GM19324 (cell line): ENCODE data around the gene SRBD1.
"Not testable (repeated sequence)": the region's sequence is repeated elsewhere in the genome, so short reads cannot be mapped to it uniquely, and the experiment has no call there.

Source experiments
- ATAC-seq: cut with Tn5 transposase; IDR thresholded peaks from one replicate; pipeline ENCODE4 v1.9.1; 2021; ENCODE audit warnings: mild to moderate bottlenecking, moderate library complexity; ENCODE audit not compliant: unreplicated experiment, low FRiP score

SRBD1 gene

DNA sequence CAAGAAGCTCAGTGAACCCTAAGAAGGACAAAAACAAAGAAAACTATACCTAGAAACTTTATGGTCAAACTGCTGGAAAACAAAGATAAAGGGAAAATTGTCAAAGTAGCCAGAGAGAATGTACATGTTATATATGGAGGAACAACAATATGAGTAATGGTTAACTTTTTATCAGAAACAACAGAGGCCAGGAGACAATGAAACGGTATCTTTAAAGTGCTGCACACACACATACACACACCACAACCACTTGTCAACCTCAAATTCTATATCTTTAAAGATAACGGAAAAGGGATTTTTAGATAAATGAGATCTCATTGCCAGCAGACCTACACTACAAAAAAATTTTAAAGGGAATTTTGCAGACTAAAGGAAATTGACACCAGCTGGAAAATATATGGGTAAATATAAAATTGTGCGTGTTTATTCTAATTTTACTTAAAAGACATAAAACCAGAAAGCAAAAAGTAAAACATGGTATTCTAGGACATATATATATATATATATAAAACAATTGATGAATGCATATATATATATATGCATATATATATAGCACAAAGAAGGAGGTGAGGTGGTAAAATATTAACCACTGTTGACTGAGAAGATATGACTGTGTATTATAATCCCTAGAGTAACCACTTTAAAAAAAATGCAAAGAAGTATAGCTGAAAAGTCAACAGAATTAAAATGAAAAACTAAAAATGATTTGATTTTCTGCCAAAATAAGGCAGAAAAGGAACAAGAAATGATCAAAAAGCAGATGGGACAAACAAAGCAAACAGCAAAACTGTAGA is 172.0 kb downstream of the SRBD1 start:
- no peak for ATAC-seq

DNA sequence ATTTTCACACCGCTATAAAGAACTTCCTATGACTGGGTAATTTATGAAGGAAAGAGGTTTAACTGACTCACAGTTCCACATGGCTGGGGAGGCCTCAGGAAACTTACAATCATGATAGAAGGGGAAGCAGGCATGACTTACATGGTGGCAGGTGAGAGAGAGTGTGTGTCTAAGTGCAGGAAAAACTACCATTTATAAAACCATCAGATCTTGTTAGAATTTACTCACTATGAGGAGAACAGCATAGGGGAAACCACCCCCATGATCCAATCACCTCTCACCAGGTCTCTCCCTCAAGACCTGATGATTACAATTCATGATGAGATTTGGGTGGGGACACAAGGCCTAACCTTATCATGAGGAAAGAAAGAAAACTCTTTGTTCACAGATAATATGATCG is 174.6 kb downstream of the SRBD1 start:
- no peak for ATAC-seq

DNA sequence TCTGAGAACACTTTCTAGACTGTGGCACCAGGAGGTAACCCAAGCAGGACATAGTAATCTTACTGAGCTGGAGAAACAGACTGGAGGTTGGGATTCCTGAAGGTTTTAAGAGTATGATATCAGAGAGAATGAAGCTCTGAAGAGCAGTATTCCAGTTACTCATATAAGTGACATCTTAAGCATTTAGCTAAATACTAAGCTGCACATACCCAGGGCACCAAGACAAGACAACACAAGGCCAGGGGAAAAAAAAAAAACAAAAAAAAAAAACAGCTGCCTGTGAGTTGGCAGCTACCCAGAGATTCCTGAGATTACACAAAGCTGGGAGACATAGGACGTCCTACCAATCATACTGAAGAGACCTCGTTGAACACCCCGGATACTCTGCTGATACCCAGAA is 175.8 kb downstream of the SRBD1 start:
- no peak for ATAC-seq

DNA sequence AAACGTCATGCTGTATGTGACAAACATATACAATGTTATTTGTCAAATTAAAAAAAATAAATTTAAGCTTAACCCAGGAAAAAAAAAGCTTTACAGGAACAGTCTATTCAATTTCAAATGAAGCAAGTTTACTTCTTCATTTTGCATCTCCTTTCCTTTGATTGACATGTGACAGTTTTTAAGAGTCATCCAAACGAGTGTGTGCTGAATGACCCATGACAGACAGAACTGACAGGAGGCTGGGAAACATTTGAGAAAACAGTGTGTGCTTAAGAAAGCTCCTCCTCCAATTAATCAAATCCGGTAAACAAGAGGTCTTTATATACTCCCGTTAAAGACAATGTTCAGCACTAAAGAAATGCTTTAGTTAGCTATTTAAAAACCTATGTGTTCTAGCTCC is 177.7 kb downstream of the SRBD1 start:
- no peak for ATAC-seq

DNA sequence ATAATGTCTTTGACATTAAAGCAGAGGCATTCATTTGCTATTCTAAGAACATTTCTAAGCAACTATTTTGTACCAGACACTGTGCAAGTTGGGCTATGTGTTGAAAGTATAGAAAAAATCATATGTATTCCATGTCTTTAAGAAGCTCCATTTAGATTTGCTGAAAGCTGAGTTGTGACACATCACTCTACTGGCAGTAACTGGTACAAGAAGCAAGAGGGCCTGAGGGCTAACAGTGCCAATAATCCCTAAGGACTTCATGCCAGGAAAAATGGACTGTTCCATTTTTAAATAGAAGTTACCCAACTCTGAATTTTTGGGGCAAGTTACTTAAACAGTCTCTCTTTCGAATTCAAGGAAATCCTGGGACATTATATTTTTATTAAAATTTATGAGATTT is 178.7 kb downstream of the SRBD1 start:
- ATAC-seq = no peak

DNA sequence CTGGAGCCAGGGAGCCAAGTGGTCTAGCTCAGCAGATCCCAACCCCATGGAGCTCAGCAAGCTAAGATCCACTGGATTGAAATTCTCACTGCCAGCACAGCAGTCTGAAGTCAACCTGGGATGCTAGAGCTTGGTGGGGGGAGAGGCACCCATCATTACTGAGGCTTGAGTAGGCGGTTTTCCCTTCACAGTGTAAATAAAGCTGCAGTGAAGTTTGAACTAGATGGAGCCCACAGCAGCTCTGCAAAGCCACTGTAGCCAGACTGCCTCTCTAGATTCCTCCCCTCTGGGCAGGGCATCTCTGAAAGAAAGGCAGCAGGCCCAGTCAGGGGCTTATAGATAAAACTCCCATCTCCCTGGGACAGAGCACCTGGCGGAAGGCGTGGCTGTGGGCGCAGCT is 185.0 kb downstream of the SRBD1 start:
- ATAC-seq = not testable (repeated sequence)

DNA sequence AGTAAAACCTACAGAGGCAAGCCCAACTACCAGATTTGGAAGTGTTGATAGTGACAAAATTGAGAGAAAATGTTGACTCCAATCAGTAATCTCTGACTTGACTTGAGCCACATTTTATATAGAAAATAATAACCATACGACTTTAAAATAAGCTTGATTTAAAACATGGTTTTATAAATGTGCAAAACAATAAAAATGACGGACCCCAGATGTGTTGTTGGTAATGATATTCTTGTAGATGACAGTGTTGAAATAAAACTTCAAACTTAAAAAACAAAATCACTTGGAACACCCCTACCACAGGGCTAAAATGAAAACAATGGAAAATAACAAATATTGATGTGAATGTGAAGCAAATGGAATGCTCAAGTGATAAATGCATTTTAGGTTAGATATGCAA is 188.1 kb downstream of the SRBD1 start:
- no peak for ATAC-seq

DNA sequence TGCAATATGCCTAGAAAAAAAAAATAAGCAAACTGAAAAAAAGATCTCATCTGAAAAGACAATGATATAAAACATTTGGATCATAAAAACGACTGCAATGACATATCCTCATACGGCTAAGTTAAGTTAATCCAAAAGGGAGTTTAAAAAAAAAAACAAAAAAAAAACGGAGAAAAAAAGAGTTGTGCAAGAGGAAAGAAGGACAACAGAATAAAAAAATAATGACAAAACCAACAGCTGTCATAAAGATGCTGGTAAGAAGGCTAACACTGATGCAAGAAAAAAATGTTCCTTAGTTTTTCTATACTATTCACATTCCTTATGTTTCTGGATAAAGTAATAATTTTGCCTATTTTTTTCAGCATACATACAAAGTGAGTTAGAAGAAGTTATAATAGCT is 192.5 kb downstream of the SRBD1 start:
- ATAC-seq = no peak

DNA sequence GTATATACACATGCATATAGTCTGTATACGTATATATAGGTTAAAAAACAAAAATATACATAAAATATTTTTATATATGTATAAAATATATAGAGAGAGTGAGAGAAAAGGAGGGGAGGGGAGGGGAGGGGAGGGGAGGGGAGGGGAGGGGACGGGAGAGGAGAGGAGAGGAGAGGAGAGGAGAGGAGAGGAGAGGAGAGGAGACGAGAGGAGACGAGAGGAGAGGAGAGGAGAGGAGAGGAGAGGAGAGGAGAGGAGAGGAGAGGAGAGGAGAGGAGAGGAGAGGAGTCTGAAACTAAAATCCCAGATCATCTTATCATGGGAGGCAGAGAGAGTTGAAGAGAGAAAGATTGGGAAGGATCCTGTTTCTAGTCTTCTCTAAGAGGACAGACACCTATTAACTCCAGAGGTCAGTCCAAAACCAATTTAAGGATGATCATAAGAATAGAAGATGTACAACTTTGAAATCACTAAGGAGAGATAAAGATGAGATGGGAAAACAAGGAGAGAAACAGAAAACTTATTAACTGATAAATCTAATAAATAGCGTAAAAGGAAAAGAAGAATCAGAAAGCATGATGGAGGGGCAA is 195.4 kb downstream of the SRBD1 start:
- no peak for ATAC-seq

DNA sequence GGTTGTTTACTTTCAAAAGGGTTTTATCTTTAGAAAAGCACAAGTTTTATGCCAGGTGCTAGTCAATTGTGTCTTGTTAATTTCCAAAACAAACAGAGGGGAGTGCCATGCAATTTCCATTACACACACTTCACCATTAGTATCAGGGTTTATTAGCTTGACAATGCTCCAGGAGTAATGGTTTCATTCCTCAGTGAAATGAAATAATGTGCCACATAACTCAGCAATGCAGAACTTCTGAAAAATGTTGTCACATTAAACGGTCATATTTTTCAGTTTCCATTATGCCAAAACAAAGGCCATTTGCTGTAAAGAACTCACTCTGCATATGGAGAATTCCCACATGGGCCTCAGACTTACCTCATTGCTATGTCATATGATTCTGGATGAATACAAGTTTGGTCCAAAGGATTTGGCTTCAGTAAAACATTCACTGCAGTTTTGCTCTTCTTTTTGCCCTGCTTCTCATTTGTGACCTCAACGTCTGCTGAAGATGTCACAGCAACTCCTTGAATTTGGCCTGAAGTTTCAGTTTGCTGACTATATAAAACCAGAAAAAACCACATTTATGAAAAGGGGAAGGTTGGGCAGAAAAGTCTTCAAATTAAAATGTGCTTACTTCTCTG is 198.2 kb downstream of the SRBD1 start:
- no peak for ATAC-seq

DNA sequence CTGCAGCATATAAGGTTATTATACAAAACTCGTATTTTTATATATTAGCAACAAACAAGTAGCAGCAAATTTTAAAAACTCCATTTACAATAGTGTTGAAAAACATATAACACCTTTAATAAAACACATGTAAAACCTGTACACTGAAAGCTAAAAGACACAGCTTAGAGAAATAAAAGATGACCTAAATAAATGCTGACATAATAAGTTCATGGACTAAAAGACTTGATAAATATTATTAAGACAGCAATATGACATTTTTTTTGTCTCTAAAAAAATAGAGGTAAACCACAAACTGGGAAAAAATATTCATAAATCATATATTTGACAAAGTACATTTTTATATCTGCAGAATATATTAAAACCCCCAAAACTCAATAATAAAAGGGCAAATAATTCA is 201.4 kb downstream of the SRBD1 start:
- ATAC-seq = no peak

DNA sequence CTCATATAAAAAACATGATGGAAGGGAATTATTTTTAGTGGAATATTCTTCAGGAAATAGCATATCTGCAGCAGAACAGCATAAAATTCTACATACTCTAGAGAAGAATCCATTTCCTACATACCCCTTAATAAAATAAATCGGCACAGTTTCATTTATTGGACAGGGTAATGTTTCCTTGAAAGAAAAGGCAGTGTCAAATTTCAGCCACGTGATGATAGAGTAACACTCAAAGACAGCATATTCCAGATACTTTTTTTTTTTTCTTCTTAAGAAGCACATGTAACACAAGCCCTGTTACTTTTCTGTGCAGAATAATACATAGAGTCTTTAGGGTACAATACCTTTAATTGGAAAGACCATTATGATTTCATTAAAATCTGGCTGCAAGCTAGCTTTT is 204.4 kb downstream of the SRBD1 start:
- ATAC-seq = no peak

DNA sequence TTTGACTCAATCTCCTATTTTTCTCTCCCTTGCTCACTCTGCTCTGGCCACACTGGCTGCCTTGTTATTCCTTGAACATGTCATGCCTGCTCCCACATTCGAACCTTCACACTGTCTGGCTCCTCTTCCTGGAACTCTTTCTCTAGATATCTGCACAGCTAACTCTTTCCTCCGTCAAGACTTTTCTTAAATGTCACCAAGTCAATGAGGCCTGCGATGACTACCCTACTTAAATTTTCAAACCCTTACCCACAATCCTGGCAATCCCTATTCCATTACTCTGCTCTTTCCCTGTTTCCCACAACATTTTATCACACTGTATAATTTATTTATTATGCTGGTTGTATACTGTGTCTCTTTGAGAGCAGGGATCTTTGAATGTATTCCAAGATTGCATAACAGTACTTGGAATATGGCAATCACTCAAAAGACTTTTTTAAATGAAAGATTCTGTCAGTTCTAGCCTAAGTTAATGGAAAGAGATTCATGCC is 206.2 kb downstream of the SRBD1 start:
- ATAC-seq = no peak

DNA sequence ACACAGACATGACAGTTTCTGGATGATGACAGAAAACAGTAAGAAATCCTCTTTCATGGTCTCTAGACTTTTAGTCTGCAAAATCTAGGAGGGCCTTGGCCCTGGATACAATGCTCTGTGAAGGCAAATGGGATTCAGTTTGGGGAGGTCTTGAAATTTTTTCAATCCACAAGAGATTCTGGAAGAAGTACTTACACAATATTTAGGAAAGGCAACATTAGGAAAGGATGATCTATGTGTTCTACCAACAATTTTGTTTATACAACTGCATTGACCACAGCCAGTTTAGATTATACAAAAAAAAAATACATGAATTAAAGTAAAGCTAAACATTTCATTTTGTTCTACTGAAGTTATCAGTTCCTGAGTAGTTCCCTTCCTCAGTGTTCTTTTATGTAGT is 208.0 kb downstream of the SRBD1 start:
- ATAC-seq = no peak

DNA sequence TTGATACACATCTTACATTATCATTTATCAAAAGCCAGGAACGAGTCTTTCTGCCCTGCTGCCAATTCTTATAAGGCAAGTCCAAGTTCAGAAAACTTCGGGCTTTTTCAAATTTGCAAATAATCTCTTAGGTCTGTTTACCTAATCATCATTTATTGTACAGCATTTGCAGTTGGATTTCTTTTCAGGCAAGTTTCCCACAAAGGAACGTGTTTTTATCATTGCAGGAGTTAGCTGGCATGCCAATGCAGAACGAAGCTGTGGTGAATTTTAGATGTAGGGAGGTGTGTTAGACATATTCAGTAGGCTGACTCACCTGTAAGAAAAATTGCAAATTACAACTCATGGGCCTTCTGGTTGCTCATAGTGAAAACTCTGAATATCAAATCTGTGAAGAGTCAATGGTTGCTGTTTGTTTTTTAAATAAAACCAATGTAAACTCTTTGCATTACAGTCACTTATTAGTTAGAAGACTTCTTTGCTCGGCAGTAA is 209.6 kb downstream of the SRBD1 start:
- no peak for ATAC-seq

DNA sequence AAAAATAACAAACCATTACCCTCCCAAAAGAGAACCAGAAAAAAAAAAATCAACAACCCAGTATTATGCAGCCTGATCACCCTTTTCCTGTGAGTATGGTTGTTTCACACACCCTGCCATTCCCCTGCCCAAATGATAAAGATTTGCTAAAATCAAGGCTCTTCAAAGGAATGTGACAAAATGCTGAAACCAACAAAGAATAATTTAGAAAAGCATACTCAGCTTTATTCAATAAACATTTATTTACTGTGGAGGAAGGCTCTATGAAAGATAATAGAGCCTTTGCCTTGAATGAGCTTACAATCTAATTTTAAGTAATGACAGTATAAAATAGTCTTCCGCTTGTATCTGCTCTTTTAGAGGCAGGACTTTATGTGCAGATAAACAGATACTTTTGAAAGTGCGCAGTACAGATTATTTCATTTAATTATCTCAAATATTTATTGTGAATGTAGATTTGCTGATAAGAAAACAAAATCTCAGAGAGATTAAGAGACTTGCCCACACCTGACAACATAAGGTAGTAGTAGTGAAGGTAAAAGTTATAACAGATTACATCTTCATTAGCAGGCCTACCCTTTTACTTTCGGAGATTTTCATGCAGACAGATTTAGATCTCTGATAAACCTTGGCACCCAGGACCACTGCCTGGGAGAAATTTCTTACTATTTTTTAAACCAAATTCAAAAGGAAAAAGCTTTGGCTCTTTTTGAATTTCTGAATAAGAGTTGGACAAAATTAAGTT is 211.9 kb downstream of the SRBD1 start:
- ATAC-seq = no peak

DNA sequence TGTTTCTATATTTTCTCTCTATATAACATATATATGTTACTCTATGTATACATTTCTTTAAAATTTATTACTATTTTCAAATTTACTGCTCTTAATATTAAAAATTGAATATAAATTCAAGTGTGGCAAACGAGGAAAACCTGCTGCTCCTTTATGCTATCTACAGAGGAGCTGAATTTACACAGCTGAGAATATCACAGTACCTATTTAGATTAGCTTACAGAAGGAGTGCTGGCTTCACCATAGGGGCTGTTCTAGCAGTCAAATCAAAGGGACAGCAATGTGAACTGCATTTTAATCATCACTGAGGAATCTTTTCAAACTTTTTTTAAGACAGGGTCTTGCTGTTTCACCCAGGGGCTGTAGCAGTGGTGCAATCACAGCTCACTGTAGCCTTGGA is 213.8 kb downstream of the SRBD1 start:
- no peak for ATAC-seq

DNA sequence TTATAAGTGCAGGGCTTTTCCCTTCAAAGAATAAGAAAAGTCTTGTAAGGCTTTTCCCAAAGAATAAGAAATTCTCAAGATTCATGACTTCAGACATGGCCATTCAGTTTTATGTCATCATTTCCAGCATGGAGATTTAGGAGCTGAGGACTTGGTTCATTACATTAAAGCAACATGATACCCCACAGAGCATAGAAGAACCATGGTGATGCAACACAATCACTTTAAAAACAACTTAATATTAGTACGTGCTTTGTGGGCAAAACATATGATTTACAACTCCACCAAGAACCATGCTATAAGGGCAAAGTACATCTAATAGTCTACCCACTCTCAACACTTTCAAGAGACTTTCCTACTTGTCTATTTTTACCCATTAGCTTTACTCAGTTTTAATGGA is 214.4 kb downstream of the SRBD1 start:
- no peak for ATAC-seq

DNA sequence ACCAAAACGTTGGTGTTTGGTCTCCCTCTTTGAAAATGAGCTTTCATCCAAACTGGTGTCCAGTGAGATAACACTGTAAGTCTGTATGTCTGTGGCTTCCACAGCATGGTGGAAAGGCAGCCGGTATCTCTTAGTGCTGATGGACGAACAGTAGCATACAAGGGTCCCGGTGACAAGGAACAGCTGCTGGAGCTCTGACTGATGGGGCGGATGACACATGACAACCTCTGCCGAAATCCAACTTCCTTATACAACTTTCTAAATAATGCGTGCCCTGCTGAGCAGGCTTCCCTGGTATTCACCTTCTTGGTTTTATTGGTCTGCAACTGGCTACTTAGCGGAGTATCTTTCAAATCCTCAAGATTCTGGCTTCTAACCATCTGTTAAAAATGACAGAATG is 216.2 kb downstream of the SRBD1 start:
- ATAC-seq = no peak

DNA sequence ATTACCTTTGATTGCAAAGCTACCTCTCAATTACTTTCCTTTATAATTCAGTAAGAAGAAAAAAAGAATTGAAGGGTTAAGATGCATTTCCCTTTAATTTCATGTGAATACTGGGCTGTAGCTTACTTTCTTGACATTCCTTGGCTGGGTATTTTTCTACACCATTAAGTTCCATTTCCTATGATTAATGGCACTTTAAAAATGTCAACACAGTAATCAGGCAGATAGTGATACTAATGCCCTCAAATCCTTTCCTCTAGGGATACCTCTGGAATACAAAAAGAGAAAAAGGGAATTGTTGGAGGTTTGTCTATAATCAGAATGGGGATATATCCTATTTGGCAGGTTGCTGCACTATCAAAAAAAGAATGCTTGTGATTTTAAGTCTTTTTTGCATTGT is 216.9 kb downstream of the SRBD1 start:
- ATAC-seq = no peak

DNA sequence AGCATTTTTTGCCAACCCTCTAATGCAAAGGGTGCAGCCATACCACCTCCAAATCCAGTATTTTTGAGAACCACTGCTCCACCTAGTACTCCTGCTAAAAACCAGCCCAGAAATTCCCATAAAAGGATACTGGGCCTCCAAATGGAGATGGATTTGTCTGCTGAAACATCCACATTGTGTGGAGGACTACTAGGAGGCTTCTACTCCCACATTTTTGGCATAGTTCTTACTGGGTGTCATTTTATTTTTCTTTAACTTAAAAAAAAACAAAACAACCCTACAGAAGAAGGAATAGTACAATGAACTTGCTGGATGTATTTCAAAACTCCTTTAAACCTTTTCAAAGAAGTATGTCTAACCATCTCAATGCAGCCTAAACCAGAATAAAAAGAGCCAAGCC is 219.2 kb downstream of the SRBD1 start:
- no peak for ATAC-seq
